HG03571 (cell line): ENCODE results near the gene ARMH1.
"Not testable (repeated sequence)": the region's sequence is repeated elsewhere in the genome, so short reads cannot be mapped to it uniquely, and the experiment has no call there.

Experiments
- ATAC-seq: cut with Tn5 transposase; IDR thresholded peaks from one replicate; pipeline ENCODE4 v1.9.1; 2021; ENCODE audit not compliant: unreplicated experiment

Gene ARMH1

DNA sequence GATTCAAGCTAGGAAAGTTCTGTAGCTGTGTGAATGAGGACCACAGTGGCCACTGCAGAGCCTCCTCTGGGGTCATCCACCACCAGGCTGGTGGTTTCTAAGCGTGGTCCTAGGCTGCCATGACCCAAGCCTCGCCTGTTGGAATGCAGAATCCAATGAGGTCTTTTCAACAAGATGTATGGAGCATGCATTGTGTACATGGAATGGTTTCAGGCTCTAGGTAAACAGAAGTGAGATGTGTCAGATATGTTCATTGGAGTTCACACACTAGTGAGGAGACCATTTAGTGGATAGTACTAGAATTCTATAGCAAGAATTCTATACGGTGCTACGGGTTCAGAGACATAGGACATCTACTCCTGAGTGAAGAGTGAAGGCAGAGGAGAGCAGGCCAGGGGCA lies 45.8 kb downstream of the ARMH1 start:
- no peak for ATAC-seq

DNA sequence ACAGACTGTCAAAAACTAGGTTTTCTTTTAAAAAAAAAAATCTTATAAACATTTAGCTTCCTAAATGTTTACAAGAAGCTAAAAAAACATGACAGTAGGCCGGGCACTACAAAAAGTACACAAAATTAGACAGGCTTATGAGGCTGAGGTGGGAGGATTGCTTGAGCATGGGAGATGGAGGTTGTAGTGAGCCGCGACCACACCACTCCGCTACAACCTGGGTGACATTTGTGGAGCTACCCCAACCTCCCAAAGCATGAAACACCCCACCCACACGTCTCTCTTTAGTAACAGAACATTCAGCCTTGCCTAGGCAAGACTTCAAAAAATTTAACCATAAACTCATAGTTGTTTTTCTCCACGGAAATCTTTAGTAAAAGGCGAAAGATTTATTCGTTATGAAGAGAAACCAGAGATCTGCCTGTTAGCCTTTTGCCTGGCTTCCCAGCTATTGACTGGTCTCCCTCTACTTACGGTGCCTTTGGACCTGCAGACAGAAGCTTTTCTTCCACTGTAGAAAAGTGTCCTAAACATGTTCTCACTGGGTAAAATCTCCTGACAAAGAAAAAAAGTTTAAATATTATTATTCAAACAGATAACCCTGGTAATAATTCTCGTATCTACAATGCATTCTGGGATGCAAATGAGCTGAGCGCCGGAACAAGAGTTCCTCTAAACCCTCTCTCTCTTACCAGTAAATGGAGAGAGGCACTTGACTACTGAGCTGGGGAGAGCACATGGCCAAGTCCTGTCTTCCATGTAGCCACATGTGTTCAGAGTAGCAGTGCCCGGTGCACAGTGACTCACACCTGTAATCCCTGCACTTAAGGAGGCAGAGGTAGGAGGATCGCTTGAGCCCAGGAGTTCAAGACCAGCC lies 47.2 kb downstream of the ARMH1 start:
- peak; percentile 60 for ATAC-seq

DNA sequence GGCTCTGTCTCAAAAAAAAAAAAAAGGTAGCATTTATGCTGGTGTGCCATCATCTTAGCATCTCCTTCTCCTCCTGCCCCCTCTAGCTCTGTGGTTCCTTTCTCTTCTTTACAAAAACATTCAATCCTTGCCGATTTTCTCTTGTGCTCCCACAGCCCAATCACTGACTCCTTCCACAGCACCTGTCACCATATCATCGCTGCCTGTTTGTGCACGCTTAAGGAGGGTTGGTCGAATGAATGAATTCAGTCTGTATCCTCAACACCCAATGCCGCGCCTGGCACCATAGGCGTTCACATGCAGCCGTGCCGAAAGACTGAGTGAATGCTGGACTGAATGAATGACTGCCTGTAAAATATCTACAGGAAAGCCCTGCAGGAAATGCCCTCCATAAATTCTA lies 48.5 kb downstream of the ARMH1 start:
- no peak for ATAC-seq

DNA sequence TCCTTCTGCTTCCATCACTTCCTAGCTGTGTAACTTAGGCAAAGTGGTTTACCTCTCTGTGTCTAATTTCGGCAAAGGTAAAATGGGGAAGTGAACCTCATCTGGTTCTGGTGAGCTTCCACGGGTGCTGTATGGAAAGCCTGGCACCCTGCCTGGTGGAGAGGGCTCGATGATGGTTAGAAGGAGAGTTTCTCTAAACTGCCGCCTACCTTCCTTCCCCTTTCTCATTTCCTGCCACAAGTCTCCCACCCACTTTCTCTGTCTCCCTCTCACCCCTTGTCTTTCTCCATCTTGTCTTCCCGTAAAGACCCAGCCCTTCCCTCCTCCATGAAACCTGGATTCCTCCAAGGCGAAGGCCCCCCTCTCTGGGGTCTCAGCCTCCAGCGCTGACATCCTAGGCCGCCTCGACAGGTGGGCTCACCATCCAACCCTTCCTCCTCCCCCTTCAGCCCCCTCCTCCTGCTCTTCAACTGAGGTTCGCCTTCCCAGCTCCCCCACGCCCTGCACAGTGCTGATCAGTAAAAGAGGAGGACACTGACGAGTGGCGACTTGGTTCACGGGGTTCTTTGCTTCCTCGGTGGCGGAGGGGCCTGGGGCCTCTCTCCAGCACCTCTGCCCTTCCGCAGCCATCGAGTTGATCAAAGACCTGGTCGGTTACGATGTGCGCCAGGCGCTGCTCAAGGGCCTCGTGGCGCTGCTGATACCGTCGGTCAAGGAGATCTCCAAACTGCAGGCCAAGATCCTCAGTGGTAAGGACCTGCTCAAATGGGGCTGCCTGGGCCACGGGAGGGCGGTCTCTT lies 49.2 kb downstream of the ARMH1 start:
- ATAC-seq, result no peak

DNA sequence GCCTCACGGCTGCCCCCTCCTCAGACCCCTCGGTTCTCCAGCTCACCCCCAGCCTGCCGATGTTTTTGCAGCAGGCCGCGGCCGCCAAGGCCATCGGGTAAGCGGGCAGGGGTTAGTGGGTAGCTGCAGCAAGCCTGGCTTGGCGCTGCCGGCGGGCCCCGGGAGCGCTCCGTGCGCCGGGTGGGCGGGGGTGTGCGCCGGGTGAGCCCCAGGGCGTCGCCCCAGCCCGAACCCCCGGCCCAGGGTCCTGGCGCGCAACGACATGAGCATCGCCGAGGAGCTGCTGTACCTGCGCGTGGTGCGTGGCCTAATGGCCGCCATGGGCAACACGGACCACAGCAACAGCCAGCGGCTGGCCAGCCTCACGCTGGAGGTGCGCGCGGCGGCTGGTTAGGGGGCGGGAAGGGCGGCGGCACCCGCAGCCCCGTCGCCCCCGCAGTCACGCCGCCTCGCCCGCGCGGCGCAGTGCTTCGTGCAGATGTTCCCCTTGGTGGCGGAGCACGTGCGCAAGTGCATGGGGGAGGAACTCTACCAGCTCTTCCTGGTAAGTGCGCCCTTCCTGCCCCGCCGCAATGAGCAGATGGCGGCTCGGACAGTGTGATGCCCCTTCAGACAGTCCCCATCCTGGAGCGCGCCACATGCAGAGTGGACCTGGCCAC lies 49.9 kb downstream of the ARMH1 start:
- no peak for ATAC-seq

DNA sequence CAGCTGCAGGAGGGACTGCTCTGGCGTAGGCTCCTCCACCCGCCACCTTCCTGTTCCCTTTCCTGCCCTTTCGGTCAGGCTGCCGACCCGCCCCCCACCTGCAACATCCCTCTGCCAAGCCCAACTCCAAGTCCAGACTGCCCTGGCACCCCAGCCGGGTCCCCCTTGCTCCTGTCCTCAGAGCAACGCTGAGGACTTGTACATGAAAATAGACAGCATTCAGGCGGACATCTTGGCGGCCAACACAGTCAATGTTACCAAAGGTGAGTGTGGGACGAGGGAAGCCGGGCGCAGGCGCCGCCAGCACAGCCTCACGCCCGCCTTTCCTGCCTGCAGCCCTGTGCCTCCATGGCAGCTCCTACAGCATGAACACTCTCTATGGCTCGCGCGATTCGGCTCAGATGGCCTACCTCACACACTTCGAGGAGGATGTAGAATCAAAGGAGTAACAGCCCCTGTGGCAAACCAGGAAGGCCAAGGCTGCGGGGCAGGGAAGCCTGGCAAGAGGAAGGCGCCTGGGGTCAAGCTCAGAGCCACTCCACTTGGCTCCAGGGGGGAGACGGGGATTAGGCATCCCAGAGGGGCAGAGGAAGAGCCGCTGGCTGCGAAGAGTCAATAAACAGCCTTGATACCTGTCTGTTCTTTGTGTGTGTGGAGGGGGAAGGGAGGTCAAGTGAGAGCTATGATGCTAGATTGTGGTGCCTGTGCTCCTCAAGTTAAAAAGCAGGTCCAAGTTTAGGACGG lies 50.6 kb downstream of the ARMH1 start:
- no peak for ATAC-seq

DNA sequence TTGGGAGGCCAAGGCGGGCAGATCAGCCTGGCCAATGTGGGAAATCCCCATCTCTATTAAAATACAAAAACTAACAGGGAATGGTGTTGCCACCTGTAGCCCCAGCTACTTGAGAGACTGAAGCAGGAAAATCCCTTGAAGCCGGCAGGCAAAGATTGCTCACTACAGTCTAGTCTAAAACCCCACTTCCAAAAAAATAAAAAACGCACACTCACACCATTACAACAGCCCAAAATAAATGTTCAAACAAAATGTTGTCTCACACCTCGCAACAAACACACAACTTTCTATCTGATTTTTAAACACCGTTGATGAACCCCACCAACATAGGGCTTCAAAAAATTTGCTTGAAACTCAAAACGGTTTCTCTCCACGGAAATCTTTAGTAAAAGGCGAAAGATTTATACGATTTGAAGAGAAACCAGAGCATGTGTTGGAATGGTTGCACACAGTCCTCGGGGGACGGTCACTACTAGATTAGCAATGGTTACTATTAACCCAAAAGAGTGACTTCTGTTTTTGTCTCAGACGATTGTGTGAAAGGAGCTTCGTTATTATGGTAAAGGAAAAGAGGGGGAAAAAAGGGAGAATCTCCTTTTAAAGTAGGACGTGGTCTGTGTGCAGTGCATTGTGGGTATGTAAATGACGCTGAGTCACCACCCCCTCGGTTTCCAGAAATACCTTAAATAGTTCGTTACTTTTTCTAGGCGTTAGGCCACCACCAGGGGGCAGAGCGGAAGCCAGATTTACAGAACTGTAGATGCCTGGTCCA lies 56.4 kb downstream of the ARMH1 start, which contains the start of gene RNU5D-1:
TSS of gene RNU5D-1 (minus strand) at position 430 of the 772 bp plus-strand sequence.
- ATAC-seq, result peak; percentile 54

DNA sequence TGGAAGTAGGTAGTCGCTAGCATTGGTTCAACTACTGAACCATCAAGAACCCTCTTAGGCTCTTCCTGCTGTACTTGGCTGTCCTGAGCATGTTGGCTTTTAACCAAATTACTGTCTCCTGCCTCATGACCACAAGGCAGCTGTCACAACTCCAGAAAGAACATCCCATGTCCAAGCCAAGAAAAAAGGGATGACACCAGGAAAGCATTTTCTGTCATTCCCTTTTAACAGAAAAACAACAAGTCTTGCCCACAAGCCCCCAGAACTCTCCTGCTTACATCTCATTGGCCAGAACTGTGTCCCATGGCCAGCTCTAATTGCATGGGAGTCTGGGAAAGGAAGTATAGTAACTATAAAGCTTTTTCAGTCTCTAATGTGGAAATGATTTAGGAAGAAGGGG lies 58.9 kb downstream of the ARMH1 start:
- ATAC-seq, result no peak

DNA sequence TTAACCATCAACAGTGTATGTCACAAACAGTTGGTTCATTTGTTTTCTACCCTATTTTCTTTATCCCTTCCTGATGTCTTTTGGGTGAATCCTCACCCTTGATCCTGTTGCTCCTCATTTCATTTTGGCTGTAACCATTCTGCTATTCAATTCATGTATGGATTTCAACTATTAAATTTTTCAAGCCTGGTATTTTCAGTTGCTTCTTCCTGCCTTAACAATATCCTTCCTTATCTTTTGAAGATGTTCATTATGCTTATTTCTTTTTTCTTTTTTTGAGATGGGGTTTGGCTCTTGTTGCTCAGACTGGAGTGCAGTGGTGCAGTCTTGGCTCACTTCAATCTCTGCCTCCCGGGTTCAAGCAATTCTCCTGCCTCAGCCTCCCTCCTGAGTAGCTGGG lies 59.3 kb downstream of the ARMH1 start:
- no peak for ATAC-seq

DNA sequence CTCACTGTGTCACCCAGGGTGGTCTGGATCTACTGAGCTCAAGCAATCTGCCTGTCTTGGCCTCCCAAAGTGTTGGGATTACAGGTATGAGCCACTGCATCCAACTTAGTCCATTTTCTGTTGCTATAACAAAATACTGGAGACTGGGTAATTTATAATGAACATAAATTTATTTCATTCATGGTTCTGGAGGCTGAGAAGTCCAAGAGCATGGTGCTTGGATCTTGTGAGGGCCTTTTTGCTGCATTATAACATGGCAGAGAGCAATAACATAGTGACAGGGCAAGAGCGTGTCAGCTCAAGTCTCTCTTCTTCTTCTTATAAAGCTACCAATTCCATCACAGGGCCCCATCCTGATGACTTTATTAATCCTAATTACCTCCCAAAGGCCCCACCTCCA lies 61.5 kb downstream of the ARMH1 start:
- ATAC-seq, result no peak

DNA sequence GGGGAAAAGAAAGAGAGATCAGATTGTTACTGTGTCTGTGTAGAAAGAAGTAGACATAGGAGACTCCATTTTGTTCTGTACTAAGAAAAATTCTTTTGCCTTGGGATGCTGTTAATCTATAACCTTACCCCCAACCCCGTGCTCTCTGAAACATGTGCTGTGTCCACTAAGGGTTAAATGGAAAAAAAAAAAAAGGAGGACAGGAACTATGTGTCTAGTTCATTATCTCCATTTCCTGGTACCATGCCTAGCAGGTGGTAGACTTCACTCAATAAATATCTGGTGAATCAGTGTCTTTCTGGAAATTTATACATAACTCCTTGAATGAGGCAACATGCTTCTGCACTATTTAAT lies 64.4 kb downstream of the ARMH1 start:
- not testable (repeated sequence) for ATAC-seq

DNA sequence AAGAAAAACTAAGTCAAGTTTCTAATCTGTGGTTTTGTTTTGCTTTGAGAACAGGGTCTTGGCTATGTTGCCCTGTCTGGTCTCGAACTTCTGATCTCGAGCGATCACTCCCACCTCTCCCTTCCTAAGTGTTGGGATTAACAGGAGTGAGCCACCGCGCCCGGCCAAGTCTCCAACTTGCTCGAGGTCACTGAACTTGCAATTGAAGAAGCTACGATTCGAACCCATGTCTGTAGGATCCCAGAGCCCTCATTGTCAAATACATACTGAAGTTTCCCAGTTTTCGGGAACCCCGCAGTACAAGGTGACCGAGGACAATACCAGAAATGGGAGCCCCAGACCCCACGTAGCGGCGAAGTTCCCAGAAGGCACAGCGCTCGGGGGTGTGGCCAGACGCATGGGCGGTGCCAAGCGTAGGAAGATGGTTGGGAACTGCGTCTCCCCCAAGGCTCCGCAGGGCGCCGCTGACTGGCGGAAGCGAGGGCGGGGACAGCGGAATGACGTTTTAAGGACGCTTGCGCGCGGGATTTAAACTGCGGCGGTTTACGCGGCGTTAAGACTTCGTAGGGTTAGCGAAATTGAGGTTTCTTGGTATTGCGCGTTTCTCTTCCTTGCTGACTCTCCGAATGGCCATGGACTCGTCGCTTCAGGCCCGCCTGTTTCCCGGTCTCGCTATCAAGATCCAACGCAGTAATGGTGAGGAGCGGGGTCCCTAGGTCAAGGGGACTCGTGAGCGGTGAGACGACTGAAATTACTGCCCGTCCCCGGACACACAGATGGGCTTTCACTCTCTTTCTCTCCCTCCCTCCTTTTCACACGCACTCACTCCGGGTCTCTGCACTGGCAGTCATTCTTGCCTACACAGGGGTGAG lies 65.0 kb downstream of the ARMH1 start, which contains the start of gene KIF2C:
TSS of gene KIF2C (plus strand) at position 531 of the 872 bp plus-strand sequence. CDS start at position 627, 96 bp downstream.
- peak; percentile 94 for ATAC-seq

DNA sequence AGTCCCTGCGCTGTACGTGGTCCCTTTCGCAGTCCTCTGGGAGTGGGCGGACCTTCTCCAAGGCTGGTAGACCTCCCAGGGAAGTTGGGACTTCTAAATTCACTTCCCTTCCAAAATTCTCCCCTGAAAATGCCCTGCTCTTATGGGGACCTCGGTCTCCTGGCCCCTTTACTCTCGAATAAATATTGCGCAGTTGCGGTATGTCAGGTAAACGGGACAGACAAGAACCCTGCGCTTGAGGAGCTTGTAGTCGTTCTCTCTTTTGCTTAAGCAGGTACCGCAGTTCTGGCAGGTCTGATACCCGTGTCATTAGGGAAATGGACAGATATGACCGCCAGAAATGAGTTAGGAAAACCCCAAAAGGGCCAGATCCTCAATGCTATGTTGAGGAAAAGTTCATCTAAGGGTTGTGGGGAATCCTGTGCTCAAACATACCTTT lies 65.7 kb downstream of the ARMH1 start:
- no peak for ATAC-seq

DNA sequence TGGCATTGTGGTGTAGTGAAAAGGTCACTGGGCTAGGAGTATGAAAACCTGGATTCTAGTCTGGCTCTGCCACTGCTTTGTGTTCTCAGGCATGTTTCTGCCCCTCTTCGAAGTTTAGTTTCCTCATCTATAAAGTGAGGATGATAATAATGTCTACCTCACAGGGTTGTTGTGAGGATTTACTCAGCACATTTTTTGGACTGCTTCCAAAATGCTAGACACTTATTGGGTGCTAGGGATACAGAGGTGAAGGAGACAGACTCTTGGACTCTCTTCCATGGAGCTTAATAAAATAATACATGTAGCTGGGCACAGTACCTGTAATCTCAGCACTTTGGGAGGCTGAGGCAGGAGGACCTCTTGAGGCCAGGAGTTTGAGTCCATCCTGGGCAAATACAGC lies 68.7 kb downstream of the ARMH1 start:
- ATAC-seq, result no peak

DNA sequence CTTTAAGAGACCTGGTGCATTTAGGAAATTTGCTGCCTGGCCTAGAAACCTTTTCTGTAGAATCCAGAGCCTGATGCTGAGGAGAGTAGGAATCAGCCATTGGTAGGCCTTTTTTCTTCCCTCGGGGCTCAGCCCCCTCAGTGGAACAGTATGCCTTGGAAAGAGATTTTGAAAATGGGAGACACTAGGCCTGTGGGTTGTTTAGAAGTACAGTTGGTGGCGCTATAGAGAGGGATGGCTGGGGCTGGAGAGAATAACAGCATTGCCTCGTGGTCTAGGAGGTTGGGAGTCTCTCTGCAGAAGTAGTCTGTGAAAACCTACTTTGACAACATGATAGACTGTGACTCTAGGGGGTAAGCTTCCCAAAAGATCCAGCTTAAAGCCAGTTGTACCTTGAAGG lies 73.4 kb downstream of the ARMH1 start:
- ATAC-seq, result no peak

DNA sequence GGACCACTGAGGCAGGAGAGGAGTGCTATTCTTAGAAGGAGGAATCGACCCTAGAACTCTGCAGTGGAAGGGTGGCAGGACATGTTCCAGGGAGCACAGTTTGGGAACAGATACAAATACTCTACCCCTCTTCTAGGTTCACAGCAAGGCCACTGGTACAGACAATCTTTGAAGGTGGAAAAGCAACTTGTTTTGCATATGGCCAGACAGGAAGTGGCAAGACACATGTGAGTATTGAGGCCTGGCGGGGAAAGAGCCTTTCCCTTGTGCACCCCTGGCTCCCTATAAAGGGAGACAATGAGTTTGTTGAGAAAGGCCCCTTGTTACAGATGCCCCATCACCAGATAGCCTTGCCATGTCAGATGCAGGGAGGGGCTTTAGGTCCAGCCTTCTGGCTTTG lies 82.9 kb downstream of the ARMH1 start:
- ATAC-seq, result no peak

DNA sequence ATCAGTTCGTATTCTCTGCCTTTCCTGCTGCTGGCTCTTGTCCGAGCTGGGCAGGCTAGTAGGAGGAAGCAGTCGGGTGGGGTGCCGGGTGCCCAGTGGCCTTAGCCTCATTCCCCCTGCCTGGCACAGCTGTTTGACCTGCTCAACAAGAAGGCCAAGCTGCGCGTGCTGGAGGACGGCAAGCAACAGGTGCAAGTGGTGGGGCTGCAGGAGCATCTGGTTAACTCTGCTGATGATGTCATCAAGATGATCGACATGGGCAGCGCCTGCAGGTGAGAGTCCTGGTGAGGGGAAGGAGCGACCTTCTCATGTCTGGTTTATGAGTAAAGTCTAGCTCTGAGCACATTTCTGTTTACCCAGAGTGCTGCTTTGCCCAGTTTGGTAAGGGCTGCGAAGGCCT lies 84.6 kb downstream of the ARMH1 start:
- ATAC-seq, result no peak

DNA sequence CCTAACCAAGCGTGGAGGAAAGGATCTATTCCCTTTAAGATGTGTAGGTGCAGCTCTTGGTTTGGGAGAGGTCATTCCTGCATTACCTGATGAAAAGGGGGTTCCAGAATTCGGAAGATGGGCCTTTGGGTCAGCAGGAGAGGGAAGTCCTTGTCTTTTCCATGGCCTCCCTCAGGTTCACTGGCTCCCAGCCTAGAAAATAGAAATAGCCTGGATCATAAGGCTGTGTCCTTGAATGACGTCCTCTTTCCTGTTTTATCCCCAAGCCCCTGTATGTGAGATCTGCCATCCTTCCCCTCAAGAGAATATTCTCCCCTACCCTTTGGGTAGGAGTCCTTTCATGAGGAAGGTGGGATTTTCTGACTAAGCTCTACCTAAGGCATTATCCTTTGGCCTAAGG lies 86.4 kb downstream of the ARMH1 start:
- no peak for ATAC-seq

DNA sequence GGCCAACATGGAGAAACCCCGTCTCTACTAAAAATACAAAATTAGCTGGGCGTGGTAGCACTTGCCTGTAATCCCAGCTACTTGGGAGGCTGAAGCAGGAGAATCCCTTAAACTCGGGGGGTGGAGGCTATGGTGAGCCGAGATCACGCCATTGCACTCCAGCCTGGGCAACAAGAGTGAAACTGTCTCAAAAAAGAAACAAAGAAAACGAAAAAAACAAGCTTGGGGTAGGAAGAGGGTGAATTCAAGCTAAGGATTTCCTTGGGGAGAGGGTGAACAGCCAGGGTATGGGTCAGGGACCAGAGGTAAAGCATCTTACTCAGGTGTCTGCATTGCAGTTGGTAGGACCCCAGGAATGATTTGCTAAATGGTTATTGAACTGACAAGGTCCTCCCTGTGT lies 91.9 kb downstream of the ARMH1 start:
- ATAC-seq, result not testable (repeated sequence)
